MCF 10A (cell line): Measurements from ENCODE around the gene SRSF12. TPM values are rescaled to one million over a fixed set of nuclear protein-coding genes. Genes with fewer than 3 reads are reported as not detected.

Experiments
- BruUV-seq: library from RNA; stranded (reverse); fragments of 400-500 nt; replicated peaks from 2 replicates; lab custom pipeline; 2021; lab: Mats Ljungman, UMichigan
- CTCF ChIA-PET: fragments of 300-600 bp; sonication (Branson Sonifier 250); formaldehyde crosslinking; extraction: SDS; loops from one replicate; lab custom pipeline; 2021; ENCODE audit warnings: antibody characterized with exemption, inconsistent platforms; lab: Yijun Ruan, JAX
- POLR2A ChIA-PET: fragments of 300-600, 350-650 bp; sonication (Branson Sonifier 250); formaldehyde crosslinking; extraction: SDS; loops from one replicate; lab custom pipeline; 2020; ENCODE audit warnings: antibody characterized with exemption, inconsistent platforms; lab: Yijun Ruan, JAX
- DNase-seq: peaks from one replicate; pipeline ENCODE4 v3.0.0-alpha.2; 2018; ENCODE audit not compliant: unreplicated experiment
- H3K27ac Mint-ChIP-seq: one replicate; pipeline ENCODE4 v1.8.0; 2022; ENCODE audit warnings: mild to moderate bottlenecking, low read depth, mixed read lengths; ENCODE audit not compliant: unreplicated experiment
- H3K27me3 Mint-ChIP-seq: one replicate; pipeline ENCODE4 v1.8.0; 2022; ENCODE audit warnings: mixed read lengths; ENCODE audit not compliant: insufficient read depth, unreplicated experiment
- H3K36me3 Mint-ChIP-seq: one replicate; pipeline ENCODE4 v1.8.0; 2022; ENCODE audit warnings: mild to moderate bottlenecking, moderate library complexity, mixed read lengths; ENCODE audit not compliant: insufficient read depth, unreplicated experiment
- H3K4me1 Mint-ChIP-seq: one replicate; pipeline ENCODE4 v1.8.0; 2022; ENCODE audit warnings: mixed read lengths; ENCODE audit not compliant: insufficient read depth, unreplicated experiment
- H3K4me3 Mint-ChIP-seq: one replicate; pipeline ENCODE4 v1.8.0; 2022; ENCODE audit warnings: mild to moderate bottlenecking, moderate library complexity, mixed read lengths; ENCODE audit not compliant: unreplicated experiment
- H3K9me3 Mint-ChIP-seq: one replicate; pipeline ENCODE4 v1.8.0; 2022; ENCODE audit warnings: mixed read lengths; ENCODE audit not compliant: unreplicated experiment
- intact Hi-C: fragments of 100-400 bp; cut with micrococcal nuclease; formaldehyde crosslinking; loops from 2 replicates; pipeline ENCODE4 v1.14.1; 2022
- total RNA-seq: library from RNA; stranded (reverse); gene quantifications from 2 replicates; pipeline ENCODE4 v1.2.3, GENCODE V29; 2022
- TF ChIP-seq, protein P1 (sequence below): fragments of 200-600 bp; IDR thresholded peaks from one replicate; pipeline ENCODE4 v1.8.0; 2022; ENCODE audit warnings: antibody characterized with exemption, mild to moderate bottlenecking; ENCODE audit not compliant: unreplicated experiment

SRSF12 gene
- total RNA-seq, 1 experiment from 2014 or later, result 1.2 TPM

DNA sequence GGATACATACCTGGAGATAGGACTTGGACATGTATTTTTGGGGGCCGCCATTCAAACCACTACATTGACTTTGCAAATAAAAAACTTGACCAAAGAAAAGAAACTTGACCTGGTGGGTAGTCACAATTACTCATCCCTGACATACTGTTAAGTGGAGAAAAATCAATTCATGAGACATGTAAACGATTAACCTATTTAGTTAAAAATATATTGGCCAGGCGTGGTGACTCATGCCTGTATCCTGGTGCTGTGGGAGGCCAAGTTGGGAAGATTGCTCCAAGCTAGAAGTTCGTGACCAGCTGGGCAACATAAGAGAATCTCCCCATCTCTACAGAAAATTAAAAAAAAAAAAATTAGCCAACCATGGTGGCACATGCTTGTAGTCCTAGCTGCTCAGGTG, 2.5 kb upstream of the SRSF12 start:
- TF ChIP-seq, protein P1, sequence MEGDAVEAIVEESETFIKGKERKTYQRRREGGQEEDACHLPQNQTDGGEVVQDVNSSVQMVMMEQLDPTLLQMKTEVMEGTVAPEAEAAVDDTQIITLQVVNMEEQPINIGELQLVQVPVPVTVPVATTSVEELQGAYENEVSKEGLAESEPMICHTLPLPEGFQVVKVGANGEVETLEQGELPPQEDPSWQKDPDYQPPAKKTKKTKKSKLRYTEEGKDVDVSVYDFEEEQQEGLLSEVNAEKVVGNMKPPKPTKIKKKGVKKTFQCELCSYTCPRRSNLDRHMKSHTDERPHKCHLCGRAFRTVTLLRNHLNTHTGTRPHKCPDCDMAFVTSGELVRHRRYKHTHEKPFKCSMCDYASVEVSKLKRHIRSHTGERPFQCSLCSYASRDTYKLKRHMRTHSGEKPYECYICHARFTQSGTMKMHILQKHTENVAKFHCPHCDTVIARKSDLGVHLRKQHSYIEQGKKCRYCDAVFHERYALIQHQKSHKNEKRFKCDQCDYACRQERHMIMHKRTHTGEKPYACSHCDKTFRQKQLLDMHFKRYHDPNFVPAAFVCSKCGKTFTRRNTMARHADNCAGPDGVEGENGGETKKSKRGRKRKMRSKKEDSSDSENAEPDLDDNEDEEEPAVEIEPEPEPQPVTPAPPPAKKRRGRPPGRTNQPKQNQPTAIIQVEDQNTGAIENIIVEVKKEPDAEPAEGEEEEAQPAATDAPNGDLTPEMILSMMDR, result no peak
- Mint-ChIP-seq H3K27ac (no peak overlapping the region), H3K4me3 (no peak overlapping the region), H3K27me3 (no peaks in the 10 kb centered on the region), H3K9me3 (no peaks in the 10 kb centered on the region), H3K4me1 (no peaks in the 10 kb centered on the region), H3K36me3 (no peaks in the 10 kb centered on the region)
- intact Hi-C loops, result no loop called here
- ChIA-PET CTCF (interaction anchor here (0.5 to 4.2 kb wide), 13 partner anchors 26 to 279 kb away, joined by 3 to 38 read pairs (median 5); partner anchors contain the start of gene PM20D2), POLR2A (interaction anchor here (1.0 kb wide), 3 partner anchors 25 to 138 kb away, joined by 3 to 5 read pairs (median 4); partner anchors contain the start of gene PM20D2)
- no peak for DNase-seq
- BruUV-seq, result no TSS peak

DNA sequence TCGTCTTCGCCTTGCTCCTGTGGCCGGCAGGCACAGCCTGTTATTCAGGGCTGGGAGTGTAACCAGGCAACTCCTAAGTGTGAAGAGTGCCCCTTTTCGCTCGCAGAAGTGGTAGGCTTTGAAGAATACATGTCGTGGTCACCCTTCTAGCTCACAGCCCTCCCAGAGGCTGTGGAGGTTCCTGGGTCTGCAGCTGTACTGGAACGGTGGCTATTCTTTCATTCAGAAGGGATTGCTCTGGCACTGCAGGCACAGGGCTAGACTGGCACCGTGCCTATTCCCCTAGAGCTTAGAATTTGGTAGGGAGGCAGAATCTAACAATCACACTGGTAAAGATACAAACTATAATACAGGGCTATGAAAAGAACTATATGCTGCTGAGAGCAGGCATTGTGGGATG, 1.1 kb upstream of the SRSF12 start:
- no peaks in the 10 kb centered on the region for H3K4me1 Mint-ChIP-seq
- peak overlapping the region; percentile 79 for H3K4me3 Mint-ChIP-seq
- TF ChIP-seq, protein P1, result no peak
- BruUV-seq, result no TSS peak
- H3K9me3 Mint-ChIP-seq, result no peaks in the 10 kb centered on the region
- intact Hi-C loops, result no loop called here
- no peaks in the 10 kb centered on the region for H3K36me3 Mint-ChIP-seq
- DNase-seq, result no peak
- H3K27ac Mint-ChIP-seq, result no peak overlapping the region
- CTCF ChIA-PET, result interaction anchor here (0.7 to 2.5 kb wide), 4 partner anchors 29 to 137 kb away, joined by 3 to 9 read pairs (median 3); no protein-coding TSS in a partner anchor
- POLR2A ChIA-PET, result interaction anchor here (0.9 to 2.5 kb wide), 2 partner anchors 27 to 38 kb away, joined by 4 to 14 read pairs; partner anchors contain the start of genes PM20D2 and PNRC1
- no peaks in the 10 kb centered on the region for H3K27me3 Mint-ChIP-seq

GRCh38 chr6:89116702-89117101, 1.2 kb downstream of the SRSF12 start:
- no peaks in the 10 kb centered on the region for H3K27me3 Mint-ChIP-seq
- no peaks in the 10 kb centered on the region for H3K4me1 Mint-ChIP-seq
- H3K27ac Mint-ChIP-seq, result no peak overlapping the region
- no TSS peak for BruUV-seq
- TF ChIP-seq, protein P1, result no peak
- H3K36me3 Mint-ChIP-seq, result no peaks in the 10 kb centered on the region
- no peak for DNase-seq
- POLR2A ChIA-PET, result interaction anchor here (1.0 to 2.5 kb wide), 8 partner anchors 16 to 181 kb away, joined by 3 to 14 read pairs (median 6); partner anchors contain the start of genes PM20D2 and PNRC1
- no peaks in the 10 kb centered on the region for H3K9me3 Mint-ChIP-seq
- CTCF ChIA-PET, result interaction anchor here (1.0 to 3.6 kb wide), 6 partner anchors 24 to 134 kb away, joined by 3 to 20 read pairs (median 6); no protein-coding TSS in a partner anchor
- intact Hi-C loops, result no loop called here
- peak overlapping the region; percentile 79 for H3K4me3 Mint-ChIP-seq

DNA sequence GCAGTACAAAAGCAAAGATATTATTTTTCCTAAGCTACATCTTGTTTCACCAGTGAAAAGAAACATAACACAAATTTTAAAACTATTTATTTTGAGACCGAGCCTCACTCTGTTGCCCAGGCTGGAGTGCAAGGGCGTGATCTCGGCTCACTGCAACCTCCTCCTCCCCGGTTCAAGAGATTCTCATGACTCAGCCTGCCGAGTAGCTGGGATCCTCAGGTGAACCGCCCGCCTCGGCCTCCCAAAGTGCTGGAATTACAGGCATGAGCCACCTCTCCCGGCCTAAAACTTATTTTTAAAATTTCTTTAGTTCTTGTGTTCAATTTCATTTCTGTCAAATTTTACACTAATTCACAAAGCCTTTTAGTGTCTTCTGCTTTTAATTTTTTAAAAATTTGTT, 5.9 kb downstream of the SRSF12 start:
- H3K27me3 Mint-ChIP-seq, result no peaks in the 10 kb centered on the region
- H3K9me3 Mint-ChIP-seq, result no peaks in the 10 kb centered on the region
- no TSS peak for BruUV-seq
- no peaks in the 10 kb centered on the region for H3K4me1 Mint-ChIP-seq
- DNase-seq, result peak; percentile 29
- H3K27ac Mint-ChIP-seq, result no peak overlapping the region
- intact Hi-C loops, result no loop called here
- TF ChIP-seq, protein P1, result no peak
- ChIA-PET POLR2A (no interaction called here), CTCF (interaction anchor here (0.5 to 1.4 kb wide), 3 partner anchors 128 to 496 kb away, joined by 3 to 4 read pairs (median 3); no protein-coding TSS in a partner anchor)
- H3K4me3 Mint-ChIP-seq, result no peak overlapping the region
- H3K36me3 Mint-ChIP-seq, result no peaks in the 10 kb centered on the region
